Measurements from ENCODE around the gene CSNK1G2. TPM values are rescaled to one million over a fixed set of nuclear protein-coding genes. Genes with fewer than 3 reads are reported as not detected.

The CSNK1G2 gene
- total RNA-seq, 1 donor from 2014 or later = 58.4 TPM

- FAIRE-seq (no peak), DNase-seq (ENCODE audit: low read depth) (no peak)
- no peak for TF ChIP-seq CTCF (IDR thresholded peaks at IDR 0.05; ENCODE audit: insufficient read depth, low read length, severe bottlenecking)
- H3K36me3 ChIP-seq (ENCODE audit: control insufficient read depth, insufficient read depth, low read length) = peaks cover 13% of the 10 kb centered on the region
- no peak overlapping the region for H3K4me3 ChIP-seq (ENCODE audit: low read depth, low read length)
- no peaks in the 10 kb centered on the region for H3K27me3 ChIP-seq (ENCODE audit: control insufficient read depth, insufficient read depth, low read length)
Measured at GRCh38 chr19:1953441-1954094, 12.6 kb downstream of the CSNK1G2 start.

GRCh38 chr19:1954532-1954933 lies 13.6 kb downstream of the CSNK1G2 start:
- Histone ChIP-seq H3K36me3 (ENCODE audit: control insufficient read depth, insufficient read depth, low read length) (peaks cover 12% of the 10 kb centered on the region), H3K27me3 (ENCODE audit: control insufficient read depth, insufficient read depth, low read length) (no peaks in the 10 kb centered on the region), H3K4me3 (ENCODE audit: low read depth, low read length) (no peak overlapping the region)
- no peak for TF ChIP-seq CTCF (IDR thresholded peaks at IDR 0.05; ENCODE audit: insufficient read depth, low read length, severe bottlenecking)
- DNase-seq (ENCODE audit: low read depth) (no peak), FAIRE-seq (no peak)

GRCh38 chr19:1955171-1956121 lies 14.5 kb downstream of the CSNK1G2 start:
- Histone ChIP-seq H3K4me3 (ENCODE audit: low read depth, low read length) (no peak overlapping the region), H3K36me3 (ENCODE audit: control insufficient read depth, insufficient read depth, low read length) (peaks cover 9% of the 10 kb centered on the region), H3K27me3 (ENCODE audit: control insufficient read depth, insufficient read depth, low read length) (no peaks in the 10 kb centered on the region)
- TF ChIP-seq CTCF (IDR thresholded peaks at IDR 0.05; ENCODE audit: insufficient read depth, low read length, severe bottlenecking) = no peak
- DNase-seq (ENCODE audit: low read depth) = no peak
- FAIRE-seq = no peak

- no peak for TF ChIP-seq CTCF (IDR thresholded peaks at IDR 0.05; ENCODE audit: insufficient read depth, low read length, severe bottlenecking)
- H3K4me3 ChIP-seq (ENCODE audit: low read depth, low read length) = no peak overlapping the region
- FAIRE-seq = no peak
- no peaks in the 10 kb centered on the region for H3K27me3 ChIP-seq (ENCODE audit: control insufficient read depth, insufficient read depth, low read length)
- DNase-seq (ENCODE audit: low read depth) = no peak
- peaks cover 9% of the 10 kb centered on the region for H3K36me3 ChIP-seq (ENCODE audit: control insufficient read depth, insufficient read depth, low read length)
Measured at GRCh38 chr19:1956122-1956494, 15.1 kb downstream of the CSNK1G2 start.

GRCh38 chr19:1956868-1957492 lies 16.0 kb downstream of the CSNK1G2 start:
- DNase-seq (ENCODE audit: low read depth) (no peak), FAIRE-seq (no peak)
- TF ChIP-seq CTCF (IDR thresholded peaks at IDR 0.05; ENCODE audit: insufficient read depth, low read length, severe bottlenecking) = no peak
- peaks cover 11% of the 10 kb centered on the region for H3K36me3 ChIP-seq (ENCODE audit: control insufficient read depth, insufficient read depth, low read length)
- H3K27me3 ChIP-seq (ENCODE audit: control insufficient read depth, insufficient read depth, low read length) = no peaks in the 10 kb centered on the region
- no peak overlapping the region for H3K4me3 ChIP-seq (ENCODE audit: low read depth, low read length)

All from bronchial epithelial cell (primary cell).